Ovary (tissue), 9 donors: ENCODE results near the gene RAB29. TPM values are rescaled to one million over a fixed set of nuclear protein-coding genes. Genes with fewer than 3 reads are reported as not detected.

Source experiments
- DNase-seq, 5 donors: peaks; one replicate each; pipeline ENCODE4 v3.0.0-alpha.2; 2019 to 2020
- H3K27ac ChIP-seq, 2 donors: fragments of 200-600 bp; one replicate each; pipeline versions ENCODE4 v1.5.1 to v1.8.0; 2019 to 2022
- H3K27me3 ChIP-seq: fragments of 200-600 bp; one replicate; pipeline ENCODE4 v1.8.0; 2022
- H3K36me3 ChIP-seq: fragments of 200-600 bp; sonication (generic); one replicate; pipeline ENCODE4 v1.5.1; 2019
- H3K4me1 ChIP-seq: one replicate; pipeline ENCODE4 v1.8.1; 2013; ENCODE audit warnings: mild to moderate bottlenecking, moderate library complexity; ENCODE audit not compliant: insufficient read depth
- H3K4me3 ChIP-seq: fragments of 200-600 bp; sonication (generic); one replicate; pipeline ENCODE4 v1.5.1; 2017
- H3K9me3 ChIP-seq, 2 donors: fragments of 200-600 bp in 1 of 2; sonication (generic) in 1 of 2; one replicate each; pipeline versions ENCODE4 v1.5.1 to v1.8.1; 2013 to 2019; ENCODE audit warnings: mild to moderate bottlenecking in 1 of 2, moderate library complexity in 1 of 2
- CTCF ChIP-seq, 3 donors: fragments of 450-650 bp in 2 of 3; fragments of 200-600 bp in 1 of 3; IDR thresholded peaks; one replicate each; pipeline versions ENCODE4 v1.5.1 to v1.8.0; 2016 to 2022; ENCODE audit warnings: antibody characterized with exemption in 3 of 3, mild to moderate bottlenecking in 1 of 3
- EP300 ChIP-seq: sonication (generic); formaldehyde crosslinking; IDR thresholded peaks from one replicate; pipeline ENCODE4 v1.6.1; 2017; ENCODE audit warnings: antibody characterized with exemption
- POLR2A ChIP-seq: fragments of 450-650 bp; IDR thresholded peaks from one replicate; pipeline ENCODE4 v1.6.1; 2017; ENCODE audit warnings: antibody characterized with exemption, mild to moderate bottlenecking, moderate library complexity
- WGBS, 3 donors: extraction: QIAGEN DNeasy Blood & Tissue Kit in 1 of 3; methylation state at CpG; one replicate each; pipeline versions ENCODE4 v1.1.5 to v1.1.7; 2013 to 2017; 5-methylcytosine and 5-hydroxymethylcytosine counted together
- intact Hi-C, 4 donors: fragments of 100-400 bp; cut with DNase I; formaldehyde crosslinking; loops; one replicate each; pipeline versions ENCODE4 v1.11.0 to v1.15.1; 2022 to 2023
- polyA plus RNA-seq, 2 donors: library from polyadenylated mRNA; stranded (reverse); fragments of 200-250 nt in 1 of 2; fragments of 350-450 nt in 1 of 2; fragmentation: Illumina TruSeq in 1 of 2; extraction: RNeasy Lipid Tissue Mini Kit (QIAGEN cat#74804) in 1 of 2; gene quantifications; one replicate each; pipeline ENCODE4 v1.2.3, GENCODE V29; 2013 to 2014
- total RNA-seq, 7 donors: library from RNA; depleted of rRNA in 2 of 7; stranded (reverse); fragments of >200 nt in 2 of 7; fragmentation: NEBNext Ultra II Directional in 3 of 7; extraction: Animal tissue kit (Norgen Biotek cat#: 25700) in 3 of 7; gene quantifications; one replicate each; pipeline versions ENCODE4 v1.1.0 to v1.2.4, GENCODE V29; 2016 to 2023
- donor health status: DM: no; HTN: no; CAD: no; lungs with moderate emphysema.
- donor health status: DM: no; HTN: no; CAD: no.
- donor health status: Bipolar disorder and iron deficiency.
- donor health status: DM: yes; HTN: yes; CAD: no.
- donor health status: DM: no; HTN: no; CAD: no.
- donor health status: DM: yes; HTN: yes; CAD: no.

RAB29 gene
- total and polyA plus RNA-seq, 9 donors: 7.2 to 16.4 (median 10.1) TPM

GRCh38 chr1:205766570-205766969, 8.7 kb downstream of the RAB29 start:
- Histone ChIP-seq H3K4me3 (no peak overlapping the region), H3K9me3 (no peaks in the 10 kb centered on the region), H3K27ac (no peak overlapping the region), H3K36me3 (no peaks in the 10 kb centered on the region), H3K27me3 (no peaks in the 10 kb centered on the region), H3K4me1 (peaks cover 6% of the 10 kb centered on the region)
- intact Hi-C loops: no loop called here
- 63 to 98% (median 94%) methylated on average over 3 of the region's 3 CpGs for WGBS, 3 donors
- TF ChIP-seq EP300 (no peak), POLR2A (no peak), CTCF (IDR thresholded peaks at IDR 0.05) (no peak)
- DNase-seq: no peak

GRCh38 chr1:205766038-205766437, 9.2 kb downstream of the RAB29 start:
- H3K27ac ChIP-seq: no peak overlapping the region
- DNase-seq: no peak
- intact Hi-C loops: no loop called here
- H3K4me1 ChIP-seq: peaks cover 6% of the 10 kb centered on the region
- H3K36me3 ChIP-seq: no peaks in the 10 kb centered on the region
- 64 to 72% (median 65%) methylated on average over 5 of the region's 5 CpGs for WGBS, 3 donors
- no peaks in the 10 kb centered on the region for H3K27me3 ChIP-seq
- no peak overlapping the region for H3K4me3 ChIP-seq
- H3K9me3 ChIP-seq: no peaks in the 10 kb centered on the region
- TF ChIP-seq EP300: no peak
- TF ChIP-seq POLR2A: no peak
- no peak for TF ChIP-seq CTCF (IDR thresholded peaks at IDR 0.05)

GRCh38 chr1:205764578-205764977, 10.7 kb downstream of the RAB29 start:
- Histone ChIP-seq H3K9me3 (no peaks in the 10 kb centered on the region), H3K4me1 (peaks cover 3% of the 10 kb centered on the region), H3K27ac (no peak overlapping the region), H3K36me3 (no peaks in the 10 kb centered on the region), H3K4me3 (no peak overlapping the region), H3K27me3 (no peaks in the 10 kb centered on the region)
- no peak for TF ChIP-seq EP300
- no peak for TF ChIP-seq CTCF (IDR thresholded peaks at IDR 0.05)
- no peak for TF ChIP-seq POLR2A
- intact Hi-C loops: no loop called here
- no peak for DNase-seq
- WGBS, 3 donors: 92 to 95% (median 93%) methylated on average over 2 of the region's 2 CpGs

GRCh38 chr1:205763980-205764379, 11.3 kb downstream of the RAB29 start:
- no peak overlapping the region for H3K4me3 ChIP-seq
- intact Hi-C loops: no loop called here
- no peaks in the 10 kb centered on the region for H3K9me3 ChIP-seq
- H3K36me3 ChIP-seq: no peaks in the 10 kb centered on the region
- no peak overlapping the region for H3K27ac ChIP-seq
- H3K27me3 ChIP-seq: no peaks in the 10 kb centered on the region
- no peaks in the 10 kb centered on the region for H3K4me1 ChIP-seq
- DNase-seq: no peak
- TF ChIP-seq EP300 (no peak), POLR2A (no peak), CTCF (IDR thresholded peaks at IDR 0.05) (no peak)

GRCh38 chr1:205760606-205761005, 14.7 kb downstream of the RAB29 start:
- Histone ChIP-seq H3K4me1 (no peaks in the 10 kb centered on the region), H3K27ac (no peak overlapping the region), H3K4me3 (no peak overlapping the region), H3K9me3 (no peaks in the 10 kb centered on the region), H3K36me3 (no peaks in the 10 kb centered on the region), H3K27me3 (no peaks in the 10 kb centered on the region)
- DNase-seq: no peak
- 63 to 75% (median 72%) methylated on average over 3 of the region's 3 CpGs for WGBS, 3 donors
- intact Hi-C loops: no loop called here
- TF ChIP-seq CTCF (IDR thresholded peaks at IDR 0.05) (no peak), EP300 (no peak), POLR2A (no peak)
